Stimulated activated CD8-positive, alpha-beta memory T cell treated with anti-CD3 and anti-CD28 coated beads, Interleukin-12 subunit alpha, Interleukin-12 subunit beta, amount 100 ng/mL, for 24 hours (primary cell): Measurements from ENCODE around the gene LHX5.

Source experiments
- DNase-seq: peaks from one replicate; pipeline ENCODE4 v3.0.0-alpha.2; 2020; ENCODE audit errors: extremely low read depth

LHX5 gene

GRCh38 chr12:113465808-113466453, 5.7 kb downstream of the LHX5 start:
- DNase-seq, result no peak

GRCh38 chr12:113464852-113465719, 6.6 kb downstream of the LHX5 start:
- DNase-seq, result no peak

GRCh38 chr12:113464452-113464775, 7.3 kb downstream of the LHX5 start:
- DNase-seq, result no peak

GRCh38 chr12:113463746-113464451, 7.8 kb downstream of the LHX5 start:
- no peak for DNase-seq

GRCh38 chr12:113462998-113463745, 8.5 kb downstream of the LHX5 start:
- DNase-seq, result no peak

- peak; percentile 20 for DNase-seq
These were observed 9.4 kb downstream of the LHX5 start for GRCh38 chr12:113462117-113462774.

- DNase-seq, result no peak
These were observed 10.0 kb downstream of the LHX5 start for GRCh38 chr12:113461666-113462065.

- DNase-seq, result no peak
These were observed 11.7 kb downstream of the LHX5 start for GRCh38 chr12:113459981-113460380.

GRCh38 chr12:113457710-113458109, 14.0 kb downstream of the LHX5 start:
- DNase-seq, result no peak

GRCh38 chr12:113457185-113457584, 14.5 kb downstream of the LHX5 start:
- no peak for DNase-seq

- DNase-seq, result no peak
These were observed 14.9 kb downstream of the LHX5 start for GRCh38 chr12:113456761-113457160.

GRCh38 chr12:113456199-113456598, 15.5 kb downstream of the LHX5 start:
- no peak for DNase-seq

- no peak for DNase-seq
These were observed 18.3 kb downstream of the LHX5 start for GRCh38 chr12:113453330-113453729.

GRCh38 chr12:113452458-113452857, 19.2 kb downstream of the LHX5 start:
- no peak for DNase-seq

- DNase-seq, result no peak
These were observed 21.8 kb downstream of the LHX5 start for GRCh38 chr12:113449839-113450238.

- DNase-seq, result no peak
These were observed 22.4 kb downstream of the LHX5 start for GRCh38 chr12:113449299-113449698.

- DNase-seq, result no peak
These were observed 22.8 kb downstream of the LHX5 start for GRCh38 chr12:113448873-113449272.

- no peak for DNase-seq
These were observed 26.0 kb downstream of the LHX5 start for GRCh38 chr12:113445544-113446171.

GRCh38 chr12:113443030-113443539, 28.6 kb downstream of the LHX5 start:
- no peak for DNase-seq

GRCh38 chr12:113440947-113441782, 30.5 kb downstream of the LHX5 start:
- DNase-seq, result no peak
